ENCODE data around the gene GLOD5.

Gene GLOD5

GRCh38 chrX:48761674-48762471, at the start of gene GLOD5:
TSS of gene GLOD5 (plus strand) at chrX:48761747. CDS start at chrX:48761791, 44 bp downstream.
- DNase-seq (ENCODE audit: low spot score), result no peak

GRCh38 chrX:48711929-48712505, 49.5 kb upstream of the GLOD5 start:
- DNase-seq (ENCODE audit: low spot score), result no peak

- no peak for DNase-seq (ENCODE audit: low spot score)
Observed at GRCh38 chrX:48713847-48714246, 47.7 kb upstream of the GLOD5 start.

GRCh38 chrX:48714573-48714972, 47.0 kb upstream of the GLOD5 start:
- DNase-seq (ENCODE audit: low spot score), result no peak

GRCh38 chrX:48715072-48715471, 46.5 kb upstream of the GLOD5 start:
- DNase-seq (ENCODE audit: low spot score), result no peak

GRCh38 chrX:48715876-48716502, 45.6 kb upstream of the GLOD5 start:
- no peak for DNase-seq (ENCODE audit: low spot score)

GRCh38 chrX:48719958-48720357, 41.6 kb upstream of the GLOD5 start:
- no peak for DNase-seq (ENCODE audit: low spot score)

GRCh38 chrX:48720577-48721250, 40.8 kb upstream of the GLOD5 start:
- no peak for DNase-seq (ENCODE audit: low spot score)

- no peak for DNase-seq (ENCODE audit: low spot score)
Observed at GRCh38 chrX:48721916-48722315, 39.6 kb upstream of the GLOD5 start.

- DNase-seq (ENCODE audit: low spot score), result no peak
Observed at GRCh38 chrX:48726596-48726995, 35.0 kb upstream of the GLOD5 start.

GRCh38 chrX:48728653-48729052, 32.9 kb upstream of the GLOD5 start:
- DNase-seq (ENCODE audit: low spot score), result no peak

GRCh38 chrX:48736303-48736702, 25.2 kb upstream of the GLOD5 start:
- no peak for DNase-seq (ENCODE audit: low spot score)

GRCh38 chrX:48736878-48737212, 24.7 kb upstream of the GLOD5 start:
- DNase-seq (ENCODE audit: low spot score), result no peak

GRCh38 chrX:48737213-48737938, 24.2 kb upstream of the GLOD5 start:
- peak; percentile 91 for DNase-seq (ENCODE audit: low spot score)

- no peak for DNase-seq (ENCODE audit: low spot score)
Observed at GRCh38 chrX:48737940-48738339, 23.6 kb upstream of the GLOD5 start.

- DNase-seq (ENCODE audit: low spot score), result no peak
Observed at GRCh38 chrX:48741834-48742233, 19.7 kb upstream of the GLOD5 start.

GRCh38 chrX:48745222-48745621, 16.3 kb upstream of the GLOD5 start:
- no peak for DNase-seq (ENCODE audit: low spot score)

GRCh38 chrX:48747415-48748016, 14.0 kb upstream of the GLOD5 start:
- DNase-seq (ENCODE audit: low spot score), result no peak

- DNase-seq (ENCODE audit: low spot score), result no peak
Observed at GRCh38 chrX:48749182-48749581, 12.4 kb upstream of the GLOD5 start.

- no peak for DNase-seq (ENCODE audit: low spot score)
Observed at GRCh38 chrX:48751343-48751742, 10.2 kb upstream of the GLOD5 start.

- DNase-seq (ENCODE audit: low spot score), result no peak
Observed at GRCh38 chrX:48752498-48752897, 9.0 kb upstream of the GLOD5 start.

GRCh38 chrX:48753708-48754228, 7.8 kb upstream of the GLOD5 start:
- no peak for DNase-seq (ENCODE audit: low spot score)

Measured in AG08396 (cell line).